Measurements from ENCODE around the gene TTC34.
"Not testable (repeated sequence)": the region's sequence is repeated elsewhere in the genome, so short reads cannot be mapped to it uniquely, and the experiment has no call there.

TTC34 gene

GRCh38 chr1:2639607-2640521 lies 161.6 kb downstream of the TTC34 start:
- no peak for DNase-seq (ENCODE audit: low read depth)

GRCh38 chr1:2639203-2639602 lies 162.3 kb downstream of the TTC34 start:
- no peak for DNase-seq (ENCODE audit: low read depth)

GRCh38 chr1:2638466-2639115 lies 162.9 kb downstream of the TTC34 start:
- no peak for DNase-seq (ENCODE audit: low read depth)

GRCh38 chr1:2637442-2638145 lies 163.9 kb downstream of the TTC34 start:
- no peak for DNase-seq (ENCODE audit: low read depth)

GRCh38 chr1:2636733-2637132 lies 164.8 kb downstream of the TTC34 start:
- DNase-seq (ENCODE audit: low read depth), result no peak

- no peak for DNase-seq (ENCODE audit: low read depth)
Measured at GRCh38 chr1:2635361-2636010, 166.0 kb downstream of the TTC34 start.

- no peak for DNase-seq (ENCODE audit: low read depth)
Measured at GRCh38 chr1:2633936-2634491, 167.5 kb downstream of the TTC34 start.

- no peak for DNase-seq (ENCODE audit: low read depth)
Measured at GRCh38 chr1:2633366-2633935, 168.0 kb downstream of the TTC34 start.

- DNase-seq (ENCODE audit: low read depth), result no peak
Measured at GRCh38 chr1:2632561-2633361, 168.7 kb downstream of the TTC34 start, which contains the start of gene MMEL1. Gene MMEL1, minus strand, starts transcription at chr1:2633016. Its CDS starts 3,532 bp downstream, at chr1:2629484.

GRCh38 chr1:2632051-2632430 lies 169.5 kb downstream of the TTC34 start:
- no peak for DNase-seq (ENCODE audit: low read depth)

GRCh38 chr1:2631136-2632050 lies 170.1 kb downstream of the TTC34 start:
- no peak for DNase-seq (ENCODE audit: low read depth)

GRCh38 chr1:2630498-2631135 lies 170.9 kb downstream of the TTC34 start:
- no peak for DNase-seq (ENCODE audit: low read depth)

- DNase-seq (ENCODE audit: low read depth), result no peak
Measured at GRCh38 chr1:2629627-2630497, 171.6 kb downstream of the TTC34 start.

- DNase-seq (ENCODE audit: low read depth), result no peak
Measured at GRCh38 chr1:2628933-2629626, 172.4 kb downstream of the TTC34 start.

- DNase-seq (ENCODE audit: low read depth), result no peak
Measured at GRCh38 chr1:2628191-2628932, 173.1 kb downstream of the TTC34 start.

- DNase-seq (ENCODE audit: low read depth), result no peak
Measured at GRCh38 chr1:2627746-2628145, 173.7 kb downstream of the TTC34 start.

- DNase-seq (ENCODE audit: low read depth), result not testable (repeated sequence)
Measured at GRCh38 chr1:2625748-2626147, 175.7 kb downstream of the TTC34 start.
